ENCODE data around the gene SS18L1.

SS18L1 gene

DNA sequence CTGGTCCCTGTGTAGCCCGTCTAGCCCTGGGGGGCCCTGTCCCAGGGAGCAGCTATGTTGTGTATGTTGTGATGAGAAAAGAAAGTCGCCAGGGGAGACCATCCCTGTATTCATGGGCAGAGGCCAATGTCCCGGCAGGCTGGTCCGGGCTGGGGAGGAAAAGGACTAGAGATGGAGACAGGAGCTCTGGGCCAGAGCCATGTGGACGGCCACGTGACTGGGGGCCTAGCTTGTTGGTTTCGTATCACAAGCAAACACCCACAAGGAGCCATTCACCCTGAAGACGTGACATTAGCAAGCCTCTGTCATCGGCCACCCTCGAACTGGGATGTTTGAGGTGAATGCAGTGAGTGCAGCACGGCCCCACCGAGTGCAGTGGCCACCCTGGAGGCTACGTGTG is 79.4 kb downstream of the SS18L1 start:
- in situ Hi-C loops (cut with HindIII; ENCODE audit: low sequenced_read_pairs), result no loop called here

GRCh38 chr20:62223571-62223970 is 80.0 kb downstream of the SS18L1 start:
- in situ Hi-C loops (cut with HindIII; ENCODE audit: low sequenced_read_pairs), result no loop called here

- in situ Hi-C loops (cut with HindIII; ENCODE audit: low sequenced_read_pairs), result no loop called here
Measured at GRCh38 chr20:62224113-62224855, 80.7 kb downstream of the SS18L1 start.

DNA sequence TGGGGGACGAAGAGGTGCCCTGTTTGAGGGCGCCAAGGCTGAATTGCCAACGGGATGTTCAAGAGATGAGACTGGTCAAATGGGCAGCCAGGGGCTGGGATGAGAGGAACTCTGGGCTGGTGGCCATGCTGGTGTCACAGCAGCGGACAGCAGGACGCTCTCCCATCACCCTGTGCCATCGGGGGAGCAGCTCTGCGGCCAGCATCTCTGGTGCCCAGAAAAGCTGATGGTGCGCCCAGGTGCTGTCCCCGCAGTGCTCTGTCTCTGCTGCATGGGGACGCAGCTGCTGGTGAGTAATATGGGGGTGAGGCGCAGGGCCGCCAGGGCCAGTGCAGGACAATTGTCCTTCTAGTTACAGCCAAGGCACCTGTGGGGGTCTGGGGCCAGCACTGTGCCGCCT is 81.5 kb downstream of the SS18L1 start:
- in situ Hi-C loops (cut with HindIII; ENCODE audit: low sequenced_read_pairs), result no loop called here

GRCh38 chr20:62225820-62226635 is 82.5 kb downstream of the SS18L1 start:
- in situ Hi-C loops (cut with HindIII; ENCODE audit: low sequenced_read_pairs), result no loop called here

DNA sequence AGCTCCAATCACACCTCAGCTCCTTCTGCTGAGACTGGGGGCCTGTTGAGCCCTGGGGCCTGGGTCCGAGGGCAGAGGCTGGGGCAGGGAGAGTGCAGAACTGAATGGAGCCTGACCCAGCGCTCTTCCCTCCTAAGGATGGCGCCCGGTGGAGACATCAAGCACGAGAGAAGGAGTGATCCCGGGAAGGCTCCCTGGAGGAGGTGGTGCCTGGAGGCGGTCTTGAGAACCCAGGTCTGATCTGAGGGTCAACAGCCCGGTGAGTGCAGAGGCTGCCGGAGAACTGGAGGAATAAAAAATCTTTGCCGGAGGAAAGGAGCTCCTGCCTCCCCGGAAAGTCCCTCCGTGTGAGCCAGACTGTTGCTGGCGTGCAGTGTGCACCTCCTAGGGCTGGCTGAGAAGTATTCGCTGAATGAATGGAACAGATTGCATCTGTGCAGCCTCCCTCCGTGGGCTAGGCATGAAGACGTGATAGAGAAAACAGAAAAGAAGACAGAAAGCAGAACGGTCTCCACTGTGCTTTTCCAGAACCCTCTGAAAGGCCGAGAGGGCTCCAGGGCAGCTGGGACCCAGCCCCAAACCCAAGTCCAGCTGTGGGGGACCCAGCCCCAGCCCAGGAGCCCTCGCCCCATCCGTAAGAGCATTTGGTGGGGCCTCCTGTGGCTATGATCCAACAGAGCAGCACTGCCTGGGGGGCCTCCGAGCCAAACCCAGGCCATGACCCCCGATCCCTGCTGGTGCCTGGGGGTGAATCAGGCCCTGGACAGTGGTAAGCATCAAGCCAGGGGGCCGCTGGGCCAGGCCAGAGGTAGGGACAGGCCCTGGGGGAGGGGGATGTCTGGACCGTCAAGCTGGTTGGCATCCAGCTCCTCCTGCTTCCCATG is 83.4 kb downstream of the SS18L1 start:
- in situ Hi-C loops (cut with HindIII; ENCODE audit: low sequenced_read_pairs), result no loop called here

DNA sequence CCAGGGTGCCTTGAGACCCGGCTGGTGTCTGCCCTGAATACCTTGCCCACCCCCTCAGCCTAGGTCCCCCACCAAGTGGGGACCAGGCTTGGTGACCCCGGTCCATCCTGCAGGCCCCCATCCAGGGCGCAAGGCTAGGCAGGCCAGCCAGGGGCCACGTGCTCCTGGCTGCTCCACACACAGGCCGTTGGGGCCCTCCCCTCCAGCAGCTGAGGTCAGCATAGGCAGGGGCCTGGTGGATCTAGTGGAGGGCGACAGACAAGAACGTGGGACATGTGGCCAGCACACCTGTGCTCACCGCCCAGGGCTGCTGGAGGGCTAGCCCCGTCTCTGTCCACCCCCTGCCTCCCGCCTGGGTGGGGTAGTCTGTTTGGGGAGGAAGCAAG is 84.0 kb downstream of the SS18L1 start:
- in situ Hi-C loops (cut with HindIII; ENCODE audit: low sequenced_read_pairs), result no loop called here

DNA sequence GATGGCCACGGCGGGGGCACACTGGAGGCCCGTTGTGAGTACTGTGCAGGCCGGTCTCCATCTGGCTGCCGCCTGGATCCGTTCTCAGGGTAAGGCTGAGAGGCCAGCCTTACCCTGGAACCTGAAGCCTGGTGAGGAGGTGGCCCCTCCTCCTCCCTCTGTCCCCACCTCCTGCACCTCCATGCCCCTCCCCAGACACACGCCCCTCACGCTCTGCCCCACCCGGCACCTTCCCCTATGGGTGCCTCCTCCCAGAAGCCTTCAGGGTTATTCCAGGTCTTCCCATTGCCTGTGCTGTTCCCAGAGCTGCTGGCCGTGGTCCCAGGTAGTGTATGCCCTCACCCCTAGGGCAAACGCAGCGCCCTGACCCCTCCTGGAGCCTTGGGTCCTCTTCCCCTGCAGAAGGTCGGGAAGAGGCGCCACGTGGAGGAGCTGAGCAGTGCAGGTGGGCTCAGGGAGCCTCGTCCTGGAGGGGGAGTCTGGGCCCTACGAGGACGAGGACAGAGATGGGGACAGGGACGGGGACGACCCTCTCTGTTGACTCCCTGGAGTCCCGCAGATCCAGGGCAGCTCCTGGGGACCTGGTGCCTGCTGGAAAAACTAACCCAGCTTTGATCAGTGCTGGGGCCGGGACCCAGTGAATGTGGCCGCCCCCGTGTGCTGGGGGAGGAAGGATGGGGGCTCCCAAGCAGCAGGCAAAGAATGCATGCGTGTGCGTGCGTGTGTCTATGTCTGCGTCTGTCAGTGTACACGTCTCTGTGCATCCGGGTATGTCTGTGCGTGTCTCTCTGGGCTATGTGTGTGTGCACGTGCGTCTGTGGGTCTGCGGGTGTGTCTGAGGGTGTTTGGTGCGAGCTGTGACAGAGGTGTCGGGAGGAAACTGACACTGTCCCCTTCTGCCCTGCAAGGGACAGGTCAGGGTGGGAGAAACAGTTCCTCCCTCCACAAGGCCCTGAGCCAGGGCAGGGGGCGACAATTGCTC is 84.7 kb downstream of the SS18L1 start:
- in situ Hi-C loops (cut with HindIII; ENCODE audit: low sequenced_read_pairs), result no loop called here

GRCh38 chr20:62228982-62229545 is 85.5 kb downstream of the SS18L1 start:
- in situ Hi-C loops (cut with HindIII; ENCODE audit: low sequenced_read_pairs), result no loop called here

GRCh38 chr20:62229667-62230066 is 86.1 kb downstream of the SS18L1 start:
- in situ Hi-C loops (cut with HindIII; ENCODE audit: low sequenced_read_pairs), result no loop called here

GRCh38 chr20:62230276-62230675 is 86.7 kb downstream of the SS18L1 start:
- in situ Hi-C loops (cut with HindIII; ENCODE audit: low sequenced_read_pairs), result no loop called here

- in situ Hi-C loops (cut with HindIII; ENCODE audit: low sequenced_read_pairs), result no loop called here
Measured at GRCh38 chr20:62230696-62231095, 87.1 kb downstream of the SS18L1 start.

DNA sequence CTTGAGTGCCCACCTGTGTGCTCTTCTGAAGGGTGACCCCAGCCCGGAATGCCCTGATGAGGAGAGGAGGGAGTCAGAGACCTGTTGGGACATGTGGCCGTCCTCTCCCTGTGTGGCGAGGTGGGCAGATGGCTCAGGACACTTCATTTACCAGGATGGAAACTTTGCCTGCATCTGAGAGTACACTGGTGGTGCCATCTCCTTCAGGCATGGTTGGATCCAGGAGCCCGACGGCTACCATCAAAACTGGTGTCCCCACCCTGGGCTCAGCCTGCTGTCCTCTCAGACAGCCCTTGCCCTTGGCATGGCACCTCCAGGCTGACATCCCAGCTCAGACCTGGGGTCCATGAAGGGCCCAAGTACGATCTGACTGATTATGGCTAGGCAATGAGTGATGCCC is 87.7 kb downstream of the SS18L1 start:
- in situ Hi-C loops (cut with HindIII; ENCODE audit: low sequenced_read_pairs), result no loop called here
